WTC11 (cell line): ENCODE results near the gene PRICKLE1.

Experiments used
- CREB1 ChIP-seq: sonication (generic); formaldehyde crosslinking; IDR thresholded peaks from 2 replicates; pipeline ENCODE4 v1.8.0; 2023; ENCODE audit warnings: mild to moderate bottlenecking, missing genetic modification reagents
- JUN ChIP-seq: sonication (generic); formaldehyde crosslinking; IDR thresholded peaks from 2 replicates; pipeline ENCODE4 v1.8.0; 2023; ENCODE audit warnings: mild to moderate bottlenecking, missing genetic modification reagents
- PRRX2 ChIP-seq: fragments of 250-450 bp; sonication (Bioruptor Pico); IDR thresholded peaks from 2 replicates; pipeline ENCODE4 v1.8.0; 2021; ENCODE audit warnings: mild to moderate bottlenecking
- TF ChIP-seq, protein P1 (sequence below): fragments of 200-600 bp; IDR thresholded peaks from 2 replicates; pipeline ENCODE4 v1.8.0; 2022; ENCODE audit warnings: antibody characterized with exemption
- TF ChIP-seq, protein P2 (sequence below): sonication (generic); formaldehyde crosslinking; conservative IDR thresholded peaks from 2 replicates; pipeline ENCODE4 v1.8.1; 2022; ENCODE audit warnings: mild to moderate bottlenecking, missing genetic modification reagents
- TF ChIP-seq, protein P3 (sequence below): sonication (generic); formaldehyde crosslinking; IDR thresholded peaks from 2 replicates; pipeline ENCODE4 v1.8.1; 2022; ENCODE audit warnings: missing genetic modification reagents, borderline replicate concordance

DNA sequence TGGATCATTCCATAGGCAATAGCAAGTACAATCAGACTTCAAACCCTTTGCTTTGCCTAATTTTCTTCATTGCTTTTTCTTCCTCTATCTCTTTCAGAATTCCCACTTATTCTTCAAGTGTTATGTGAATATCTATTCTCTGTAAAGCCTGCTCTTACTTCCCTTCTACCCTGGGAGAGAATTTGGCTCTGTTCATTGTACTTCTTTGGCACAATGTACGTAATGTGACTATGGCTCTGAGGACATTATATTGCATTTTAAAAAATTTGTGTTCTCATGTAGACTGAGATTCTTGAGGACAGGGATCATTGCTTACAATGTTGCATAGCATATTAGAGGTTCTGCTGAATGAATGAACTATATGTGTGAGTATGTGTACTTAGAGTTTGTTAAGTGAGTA, 16.9 kb upstream of the PRICKLE1 start:
- TF ChIP-seq, protein P1, sequence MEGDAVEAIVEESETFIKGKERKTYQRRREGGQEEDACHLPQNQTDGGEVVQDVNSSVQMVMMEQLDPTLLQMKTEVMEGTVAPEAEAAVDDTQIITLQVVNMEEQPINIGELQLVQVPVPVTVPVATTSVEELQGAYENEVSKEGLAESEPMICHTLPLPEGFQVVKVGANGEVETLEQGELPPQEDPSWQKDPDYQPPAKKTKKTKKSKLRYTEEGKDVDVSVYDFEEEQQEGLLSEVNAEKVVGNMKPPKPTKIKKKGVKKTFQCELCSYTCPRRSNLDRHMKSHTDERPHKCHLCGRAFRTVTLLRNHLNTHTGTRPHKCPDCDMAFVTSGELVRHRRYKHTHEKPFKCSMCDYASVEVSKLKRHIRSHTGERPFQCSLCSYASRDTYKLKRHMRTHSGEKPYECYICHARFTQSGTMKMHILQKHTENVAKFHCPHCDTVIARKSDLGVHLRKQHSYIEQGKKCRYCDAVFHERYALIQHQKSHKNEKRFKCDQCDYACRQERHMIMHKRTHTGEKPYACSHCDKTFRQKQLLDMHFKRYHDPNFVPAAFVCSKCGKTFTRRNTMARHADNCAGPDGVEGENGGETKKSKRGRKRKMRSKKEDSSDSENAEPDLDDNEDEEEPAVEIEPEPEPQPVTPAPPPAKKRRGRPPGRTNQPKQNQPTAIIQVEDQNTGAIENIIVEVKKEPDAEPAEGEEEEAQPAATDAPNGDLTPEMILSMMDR = no peak
- TF ChIP-seq, protein P2, sequence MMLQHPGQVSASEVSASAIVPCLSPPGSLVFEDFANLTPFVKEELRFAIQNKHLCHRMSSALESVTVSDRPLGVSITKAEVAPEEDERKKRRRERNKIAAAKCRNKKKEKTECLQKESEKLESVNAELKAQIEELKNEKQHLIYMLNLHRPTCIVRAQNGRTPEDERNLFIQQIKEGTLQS (CRISPR knock-in tag) = no peak
- TF ChIP-seq, protein P3, sequence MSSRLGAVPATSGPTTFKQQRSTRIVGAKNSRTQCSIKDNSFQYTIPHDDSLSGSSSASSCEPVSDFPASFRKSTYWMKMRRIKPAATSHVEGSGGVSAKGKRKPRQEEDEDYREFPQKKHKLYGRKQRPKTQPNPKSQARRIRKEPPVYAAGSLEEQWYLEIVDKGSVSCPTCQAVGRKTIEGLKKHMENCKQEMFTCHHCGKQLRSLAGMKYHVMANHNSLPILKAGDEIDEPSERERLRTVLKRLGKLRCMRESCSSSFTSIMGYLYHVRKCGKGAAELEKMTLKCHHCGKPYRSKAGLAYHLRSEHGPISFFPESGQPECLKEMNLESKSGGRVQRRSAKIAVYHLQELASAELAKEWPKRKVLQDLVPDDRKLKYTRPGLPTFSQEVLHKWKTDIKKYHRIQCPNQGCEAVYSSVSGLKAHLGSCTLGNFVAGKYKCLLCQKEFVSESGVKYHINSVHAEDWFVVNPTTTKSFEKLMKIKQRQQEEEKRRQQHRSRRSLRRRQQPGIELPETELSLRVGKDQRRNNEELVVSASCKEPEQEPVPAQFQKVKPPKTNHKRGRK = no peak
- TF ChIP-seq CREB1 (CRISPR knock-in tag) (no peak), JUN (no peak), PRRX2 (CRISPR knock-in tag) (no peak)
